Naive thymus-derived CD4-positive, alpha-beta T cell (primary cell): ENCODE measurements around the gene KCNMB2. TPM values are rescaled to one million over a fixed set of nuclear protein-coding genes. Genes with fewer than 3 reads are reported as not detected.

Experiments
- ATAC-seq: fragments of 150-1000 bp; cut with Tn5 transposase; 2 replicates; pipeline ENCODE4 v1.10.0; 2021; ENCODE audit warnings: mild to moderate bottlenecking, moderate library complexity
- CTCF ChIA-PET: fragments of 350-600 bp; sonication (Branson Sonifier 250); formaldehyde crosslinking; loops from one replicate; lab custom pipeline; 2021; ENCODE audit warnings: antibody characterized with exemption; lab: Charles Lee
- POLR2A ChIA-PET: fragments of 350-600 bp; sonication (Branson Sonifier 250); formaldehyde crosslinking; loops from one replicate; lab custom pipeline; 2021; ENCODE audit warnings: antibody characterized with exemption, inconsistent platforms; lab: Charles Lee
- DNase-seq, 9 donors: peaks; one replicate each; pipeline versions ENCODE4 v3.0.0 to v3.0.0-alpha.2; 2020 to 2022; ENCODE audit warnings: mixed read lengths in 1 of 9
- H3K27ac ChIP-seq: one replicate; pipeline ENCODE4 v1.7.0; 2013; ENCODE audit warnings: mild to moderate bottlenecking, low read depth, low read length, moderate library complexity
- H3K27me3 ChIP-seq, 2 donors: one replicate each; pipeline ENCODE4 v1.7.0; 2013; ENCODE audit warnings: low read length in 2 of 2, mild to moderate bottlenecking in 2 of 2, moderate library complexity in 2 of 2; ENCODE audit not compliant: control insufficient read depth in 2 of 2, insufficient read depth in 2 of 2
- H3K36me3 ChIP-seq, 3 experiments: 1 replicate in 2 of 3; 2 replicates in 1 of 3; pipeline ENCODE4 v1.7.0; 2013; ENCODE audit warnings: low read length in 3 of 3, mild to moderate bottlenecking in 3 of 3, moderate library complexity in 1 of 3; ENCODE audit not compliant: insufficient read depth in 3 of 3, control insufficient read depth in 2 of 3
- H3K4me1 ChIP-seq, 2 donors: one replicate each; pipeline ENCODE4 v1.7.0; 2013; ENCODE audit warnings: low read length in 2 of 2, mild to moderate bottlenecking in 2 of 2, moderate library complexity in 1 of 2; ENCODE audit not compliant: control insufficient read depth in 2 of 2, insufficient read depth in 2 of 2
- H3K4me3 ChIP-seq: 2 replicates; pipeline ENCODE4 v1.7.0; 2013; ENCODE audit warnings: mild to moderate bottlenecking, low read length
- H3K9me3 ChIP-seq, 3 experiments: 1 replicate in 2 of 3; 2 replicates in 1 of 3; pipeline ENCODE4 v1.7.0; 2013; ENCODE audit warnings: low read length in 3 of 3; ENCODE audit not compliant: control insufficient read depth in 2 of 3
- H3K27ac Mint-ChIP-seq, 9 donors: one replicate each; pipeline ENCODE4 v1.8.0; 2020 to 2022; ENCODE audit warnings: mixed read lengths in 9 of 9, mild to moderate bottlenecking in 8 of 9, moderate library complexity in 5 of 9, inconsistent platforms in 2 of 9
- H3K27me3 Mint-ChIP-seq, 5 donors: one replicate each; pipeline ENCODE4 v1.8.0; 2021 to 2022; ENCODE audit warnings: mixed read lengths in 5 of 5, mild to moderate bottlenecking in 1 of 5
- H3K36me3 Mint-ChIP-seq, 5 donors: one replicate each; pipeline ENCODE4 v1.8.0; 2020 to 2022; ENCODE audit warnings: mixed read lengths in 5 of 5, mild to moderate bottlenecking in 3 of 5, inconsistent platforms in 1 of 5
- H3K4me1 Mint-ChIP-seq, 7 donors: one replicate each; pipeline ENCODE4 v1.8.0; 2020 to 2022; ENCODE audit warnings: mixed read lengths in 7 of 7, mild to moderate bottlenecking in 3 of 7, inconsistent platforms in 1 of 7
- H3K4me3 Mint-ChIP-seq, 10 donors: one replicate each; pipeline ENCODE4 v1.8.0; 2020 to 2022; ENCODE audit warnings: mild to moderate bottlenecking in 10 of 10, mixed read lengths in 10 of 10, moderate library complexity in 6 of 10, inconsistent platforms in 2 of 10
- H3K9me3 Mint-ChIP-seq, 11 donors: one replicate each; pipeline ENCODE4 v1.8.0; 2020 to 2022; ENCODE audit warnings: mixed read lengths in 11 of 11, mild to moderate bottlenecking in 4 of 11, inconsistent platforms in 1 of 11, moderate library complexity in 1 of 11
- intact Hi-C, 2 donors: fragments of 100-400 bp; cut with micrococcal nuclease; formaldehyde crosslinking; loops; one replicate each; pipeline ENCODE4 v1.15.1; 2023
- polyA plus RNA-seq, 2 donors: library from polyadenylated mRNA; unstranded; fragments of 300-500 nt; fragmentation: Illumina TruSeq; gene quantifications; one replicate each; pipeline ENCODE4 v1.2.3, GENCODE V29; 2021
- total RNA-seq, 6 experiments: library from RNA in 5 of 6; stranded (reverse) in 5 of 6; gene quantifications; 1 replicate in 5 of 6; 2 replicates in 1 of 6; pipeline ENCODE4 v1.2.3 and lab custom pipeline; 2021 to 2026

KCNMB2 gene
- total and polyA plus RNA-seq, 7 experiments from 2014 or later = not detected

GRCh38 chr3:178655488-178655887 is 119.3 kb downstream of the KCNMB2 start:
- no peak overlapping the region for H3K4me3 Mint-ChIP-seq
- H3K27me3 ChIP-seq = no peaks in the 10 kb centered on the region
- ChIA-PET POLR2A (no interaction called here), CTCF (no interaction called here)
- intact Hi-C loops = no loop called here
- H3K4me1 ChIP-seq = no peaks in the 10 kb centered on the region
- DNase-seq = no peak
- H3K4me3 ChIP-seq = no peak overlapping the region
- peaks cover 0 to 20% (median 0%) of the 10 kb centered on the region in 5 donors for H3K27me3 Mint-ChIP-seq
- H3K9me3 ChIP-seq = no peaks in the 10 kb centered on the region
- H3K27ac ChIP-seq = no peak overlapping the region
- no peaks in the 10 kb centered on the region for H3K4me1 Mint-ChIP-seq
- no peaks in the 10 kb centered on the region for H3K36me3 Mint-ChIP-seq
- no peaks in the 10 kb centered on the region for H3K36me3 ChIP-seq
- H3K27ac Mint-ChIP-seq = no peak overlapping the region
- ATAC-seq = no peak
- peaks cover 0 to 18% (median 4%) of the 10 kb centered on the region in 11 donors for H3K9me3 Mint-ChIP-seq

- intact Hi-C loops = no loop called here
- DNase-seq (no peak), ATAC-seq (no peak)
- Mint-ChIP-seq H3K9me3 (peaks cover 0 to 2% (median 0%) of the 10 kb centered on the region in 11 donors), H3K4me3 (no peak overlapping the region), H3K27me3 (peaks cover 0 to 13% (median 0%) of the 10 kb centered on the region in 5 donors), H3K27ac (no peak overlapping the region), H3K4me1 (no peaks in the 10 kb centered on the region), H3K36me3 (no peaks in the 10 kb centered on the region)
- Histone ChIP-seq H3K4me3 (no peak overlapping the region), H3K9me3 (no peaks in the 10 kb centered on the region), H3K27ac (no peak overlapping the region), H3K27me3 (no peaks in the 10 kb centered on the region), H3K36me3 (no peaks in the 10 kb centered on the region), H3K4me1 (no peaks in the 10 kb centered on the region)
- ChIA-PET CTCF (no interaction called here), POLR2A (no interaction called here)
These were observed 122.6 kb downstream of the KCNMB2 start for GRCh38 chr3:178658694-178659325.

GRCh38 chr3:178663201-178663934 is 127.1 kb downstream of the KCNMB2 start:
- Mint-ChIP-seq H3K36me3 (no peaks in the 10 kb centered on the region), H3K4me3 (no peak overlapping the region), H3K9me3 (peaks cover 0 to under 1% (median 0%) of the 10 kb centered on the region in 11 donors), H3K27ac (no peak overlapping the region), H3K4me1 (no peaks in the 10 kb centered on the region), H3K27me3 (peaks cover 0 to 6% (median 0%) of the 10 kb centered on the region in 5 donors)
- ChIA-PET POLR2A (no interaction called here), CTCF (no interaction called here)
- Histone ChIP-seq H3K36me3 (no peaks in the 10 kb centered on the region), H3K4me1 (no peaks in the 10 kb centered on the region), H3K27ac (no peak overlapping the region), H3K9me3 (no peaks in the 10 kb centered on the region), H3K4me3 (no peak overlapping the region), H3K27me3 (no peaks in the 10 kb centered on the region)
- no peak for ATAC-seq
- intact Hi-C loops = no loop called here
- DNase-seq = no peak

- Mint-ChIP-seq H3K4me3 (no peak overlapping the region), H3K4me1 (peaks cover 0 to 12% (median 4%) of the 10 kb centered on the region in 7 donors), H3K9me3 (no peaks in the 10 kb centered on the region), H3K27me3 (peaks cover 0 to 5% (median 0%) of the 10 kb centered on the region in 5 donors), H3K27ac (no peak overlapping the region), H3K36me3 (no peaks in the 10 kb centered on the region)
- no peak for DNase-seq
- ATAC-seq = no peak
- Histone ChIP-seq H3K4me1 (no peaks in the 10 kb centered on the region), H3K27me3 (no peaks in the 10 kb centered on the region), H3K9me3 (no peaks in the 10 kb centered on the region), H3K4me3 (no peak overlapping the region), H3K36me3 (no peaks in the 10 kb centered on the region), H3K27ac (no peak overlapping the region)
- POLR2A ChIA-PET = no interaction called here
- intact Hi-C loops = no loop called here
- CTCF ChIA-PET = no interaction called here
These were observed 129.5 kb downstream of the KCNMB2 start for GRCh38 chr3:178665747-178666146.

- H3K4me3 Mint-ChIP-seq = no peak overlapping the region
These were observed 132.9 kb downstream of the KCNMB2 start for GRCh38 chr3:178669022-178669601.

GRCh38 chr3:178669758-178670157 is 133.5 kb downstream of the KCNMB2 start:
- no peak for DNase-seq
- no peak overlapping the region for H3K27ac ChIP-seq
- Mint-ChIP-seq H3K4me1 (peaks cover 0 to 12% (median 4%) of the 10 kb centered on the region in 7 donors), H3K36me3 (no peaks in the 10 kb centered on the region), H3K4me3 (no peak overlapping the region), H3K9me3 (no peaks in the 10 kb centered on the region), H3K27ac (no peak overlapping the region), H3K27me3 (peaks cover 0 to 7% (median 0%) of the 10 kb centered on the region in 5 donors)
- H3K9me3 ChIP-seq = no peaks in the 10 kb centered on the region
- no peak for ATAC-seq
- no peak overlapping the region for H3K4me3 ChIP-seq
- intact Hi-C loops = no loop called here
- no peaks in the 10 kb centered on the region for H3K27me3 ChIP-seq
- no peaks in the 10 kb centered on the region for H3K36me3 ChIP-seq
- ChIA-PET CTCF (no interaction called here), POLR2A (interaction anchor here (0.6 kb wide), 1 partner anchor 61 kb away, joined by 7 read pairs; no protein-coding TSS in a partner anchor)
- H3K4me1 ChIP-seq = no peaks in the 10 kb centered on the region

More at GRCh38 chr3:178669022-178669601, 132.9 kb downstream of the KCNMB2 start:
- H3K36me3 ChIP-seq = no peaks in the 10 kb centered on the region
- H3K4me3 ChIP-seq = no peak overlapping the region
- DNase-seq (no peak), ATAC-seq (no peak)
- H3K9me3 Mint-ChIP-seq = no peaks in the 10 kb centered on the region
- CTCF ChIA-PET = no interaction called here
- POLR2A ChIA-PET = no interaction called here
- intact Hi-C loops = no loop called here
- H3K4me1 Mint-ChIP-seq = peaks cover 0 to 12% (median 4%) of the 10 kb centered on the region in 7 donors
- H3K9me3 ChIP-seq = no peaks in the 10 kb centered on the region
- peaks cover 0 to 7% (median 0%) of the 10 kb centered on the region in 5 donors for H3K27me3 Mint-ChIP-seq
- H3K36me3 Mint-ChIP-seq = no peaks in the 10 kb centered on the region
- H3K27ac ChIP-seq = no peak overlapping the region
- no peaks in the 10 kb centered on the region for H3K27me3 ChIP-seq
- no peaks in the 10 kb centered on the region for H3K4me1 ChIP-seq
- peak overlapping the region in 1 of 9 donors; percentile 1 for H3K27ac Mint-ChIP-seq
